Mesothelial cell of epicardium (in vitro differentiated cells): ENCODE data around the gene SYPL1. TPM values are rescaled to one million over a fixed set of nuclear protein-coding genes. Genes with fewer than 3 reads are reported as not detected.
"Not testable (repeated sequence)": the region's sequence is repeated elsewhere in the genome, so short reads cannot be mapped to it uniquely, and the experiment has no call there.

Experiments
- DNase-seq, 2 experiments: peaks; one replicate each; pipeline ENCODE4 v3.0.0; 2021; ENCODE audit warnings: low spot score in 2 of 2; ENCODE audit not compliant: unreplicated experiment in 2 of 2
- H3K27ac Mint-ChIP-seq: 2 replicates; pipeline ENCODE4 v1.8.0; 2021; ENCODE audit warnings: mixed read lengths
- H3K27me3 Mint-ChIP-seq: 2 replicates; pipeline ENCODE4 v1.8.0; 2021; ENCODE audit warnings: low read depth, mixed read lengths
- H3K36me3 Mint-ChIP-seq: 2 replicates; pipeline ENCODE4 v1.8.0; 2021; ENCODE audit warnings: mixed read lengths
- H3K4me1 Mint-ChIP-seq: 2 replicates; pipeline ENCODE4 v1.8.0; 2021; ENCODE audit warnings: mixed read lengths
- H3K4me3 Mint-ChIP-seq: 2 replicates; pipeline ENCODE4 v1.8.0; 2021; ENCODE audit warnings: mild to moderate bottlenecking, moderate library complexity, mixed read lengths
- H3K9me3 Mint-ChIP-seq: 2 replicates; pipeline ENCODE4 v1.8.0; 2021; ENCODE audit warnings: mixed read lengths
- CTCF ChIP-seq: fragments of 200-600 bp; sonication (generic); IDR thresholded peaks from one replicate; pipeline ENCODE4 v1.5.0; 2021; ENCODE audit warnings: antibody characterized with exemption; ENCODE audit not compliant: unreplicated experiment
- total RNA-seq: library from RNA; stranded (reverse); gene quantifications from 3 replicates; pipeline ENCODE4 v1.2.1, GENCODE V29; 2021

Gene SYPL1
- total RNA-seq, 1 donor from 2014 or later: 64.0 TPM

DNA sequence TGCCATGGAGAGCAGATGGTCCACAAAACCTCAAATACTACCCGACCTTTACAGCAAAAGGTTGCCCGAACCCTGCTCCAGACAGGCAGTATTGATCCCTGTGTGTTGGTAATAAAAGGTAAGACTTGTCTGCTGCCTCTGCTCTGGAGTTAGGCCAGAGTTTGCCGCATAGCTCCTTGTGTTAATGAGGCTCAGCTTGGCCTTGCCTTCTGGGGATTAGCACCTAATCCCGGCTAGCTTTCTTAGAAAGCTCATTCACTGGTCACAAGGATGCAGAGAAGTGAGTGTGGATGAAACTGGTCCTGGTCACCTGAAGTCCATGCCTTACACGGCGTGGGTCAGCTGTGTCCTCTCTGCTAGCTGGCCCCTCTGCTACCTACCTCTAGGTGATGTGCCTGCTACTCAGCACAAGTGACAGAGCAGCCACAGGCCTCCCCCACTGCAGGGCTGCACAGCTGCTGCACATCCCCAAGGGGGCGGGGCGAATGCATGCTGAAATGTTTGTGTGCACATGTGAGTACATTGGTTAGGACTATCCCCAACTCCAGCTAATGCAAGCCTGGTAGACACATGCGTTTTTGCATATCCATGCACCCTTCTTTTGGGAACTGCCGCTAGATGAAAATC, 31.7 kb upstream of the SYPL1 start:
- DNase-seq: no peak
- no peak overlapping the region for H3K27ac Mint-ChIP-seq
- H3K36me3 Mint-ChIP-seq: no peaks in the 10 kb centered on the region
- no peak overlapping the region for H3K4me3 Mint-ChIP-seq
- no peaks in the 10 kb centered on the region for H3K27me3 Mint-ChIP-seq
- H3K9me3 Mint-ChIP-seq: peaks cover 7% of the 10 kb centered on the region
- peaks cover 7% of the 10 kb centered on the region for H3K4me1 Mint-ChIP-seq
- TF ChIP-seq CTCF: no peak

- Mint-ChIP-seq H3K4me3 (no peak overlapping the region), H3K36me3 (no peaks in the 10 kb centered on the region), H3K27ac (no peak overlapping the region), H3K4me1 (peaks cover 7% of the 10 kb centered on the region), H3K9me3 (peaks cover 7% of the 10 kb centered on the region), H3K27me3 (no peaks in the 10 kb centered on the region)
- no peak for TF ChIP-seq CTCF
- no peak for DNase-seq
These were observed 30.0 kb upstream of the SYPL1 start for GRCh38 chr7:106142136-106142535.

DNA sequence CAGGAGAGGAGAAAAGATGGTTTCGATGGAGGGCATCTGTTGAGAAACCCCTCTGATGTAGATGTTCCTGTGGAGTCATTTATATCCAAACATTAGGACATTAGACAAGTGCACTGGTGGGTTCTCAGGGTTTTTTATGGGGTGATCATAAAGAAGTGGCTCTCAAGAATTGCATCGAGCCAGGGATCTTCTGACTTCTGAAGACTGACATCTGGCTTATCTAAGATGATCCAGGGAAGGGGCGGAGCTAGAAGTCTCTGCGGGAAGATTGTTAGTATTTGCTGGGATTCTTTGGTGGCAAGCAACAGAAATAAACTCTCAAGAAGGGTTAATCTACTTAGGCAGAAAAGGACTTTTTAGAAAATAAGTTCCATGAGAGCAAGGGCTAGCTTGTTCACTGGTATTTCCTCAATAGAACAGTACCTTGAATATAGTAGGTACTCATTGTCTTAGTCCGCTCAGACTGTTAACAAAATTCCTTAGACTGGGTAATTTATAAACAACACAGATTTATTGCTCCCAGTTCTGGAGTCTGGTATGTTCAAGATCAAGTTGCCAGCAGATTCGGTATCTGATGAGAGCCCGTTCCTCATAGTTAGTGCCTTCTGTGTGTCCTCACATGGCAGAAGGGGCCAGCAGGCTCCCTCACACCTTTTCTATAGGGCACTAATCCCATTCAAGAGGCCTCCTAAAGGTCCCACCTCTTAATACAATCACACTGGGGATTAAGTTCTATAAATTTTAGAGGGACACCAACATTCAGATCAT, 28.5 kb upstream of the SYPL1 start:
- no peak for DNase-seq
- Mint-ChIP-seq H3K4me3 (no peak overlapping the region), H3K27ac (no peak overlapping the region), H3K36me3 (no peaks in the 10 kb centered on the region), H3K9me3 (peaks cover 7% of the 10 kb centered on the region), H3K27me3 (no peaks in the 10 kb centered on the region), H3K4me1 (peaks cover 7% of the 10 kb centered on the region)
- no peak for TF ChIP-seq CTCF

DNA sequence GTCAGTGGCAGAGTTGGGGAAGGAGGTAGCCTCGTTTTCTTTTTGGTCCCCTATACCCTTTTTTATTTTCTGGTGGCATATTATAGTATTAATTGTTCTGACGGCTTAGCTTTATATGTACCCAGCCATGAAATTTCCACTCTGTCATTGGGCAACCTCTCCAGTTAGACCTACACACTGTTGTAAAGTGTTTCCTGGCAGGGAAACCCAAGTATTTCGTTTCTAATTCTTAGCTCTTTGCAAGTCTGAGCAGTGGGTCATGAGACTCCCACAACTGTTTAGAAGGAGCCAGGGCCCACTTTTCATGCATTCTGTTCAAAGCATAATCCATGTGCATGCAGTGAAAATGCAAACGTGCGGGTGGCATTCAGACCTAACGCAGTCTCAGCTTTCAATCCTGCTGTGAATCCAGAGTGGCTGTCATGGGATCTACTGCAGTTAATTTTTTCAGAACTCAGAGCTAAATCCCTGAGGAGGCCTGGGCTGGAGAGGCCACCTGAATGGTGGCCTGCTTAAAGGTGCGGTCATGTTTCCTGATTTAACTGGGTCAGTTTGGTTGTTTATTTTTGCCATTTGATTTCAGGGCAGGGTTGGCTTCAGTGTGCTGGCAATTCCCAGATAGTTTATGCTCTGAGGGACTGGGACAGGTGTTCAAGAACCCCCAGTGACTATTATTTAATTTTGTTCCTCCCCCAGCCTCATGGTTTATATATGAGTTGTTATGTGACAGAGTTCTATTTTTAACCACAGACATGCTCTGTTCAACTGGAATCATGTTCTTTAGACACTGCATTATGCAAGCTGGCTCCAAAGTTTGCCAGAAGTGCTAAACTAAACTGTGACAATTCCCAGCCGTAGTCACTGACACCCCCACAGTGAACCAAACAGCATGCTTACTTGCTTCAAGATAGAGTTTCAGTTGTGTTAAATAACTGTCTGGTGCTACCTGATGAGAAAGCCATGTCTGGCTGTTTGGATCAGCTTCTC, 27.4 kb upstream of the SYPL1 start:
- H3K27ac Mint-ChIP-seq: no peak overlapping the region
- H3K36me3 Mint-ChIP-seq: no peaks in the 10 kb centered on the region
- no peak for TF ChIP-seq CTCF
- peaks cover 7% of the 10 kb centered on the region for H3K9me3 Mint-ChIP-seq
- no peak for DNase-seq
- no peaks in the 10 kb centered on the region for H3K27me3 Mint-ChIP-seq
- H3K4me3 Mint-ChIP-seq: no peak overlapping the region
- peaks cover 7% of the 10 kb centered on the region for H3K4me1 Mint-ChIP-seq

GRCh38 chr7:106138776-106139175, 26.7 kb upstream of the SYPL1 start:
- H3K27me3 Mint-ChIP-seq: peaks cover under 1% of the 10 kb centered on the region
- H3K27ac Mint-ChIP-seq: no peak overlapping the region
- DNase-seq: no peak
- peaks cover 7% of the 10 kb centered on the region for H3K9me3 Mint-ChIP-seq
- peaks cover 7% of the 10 kb centered on the region for H3K4me1 Mint-ChIP-seq
- H3K36me3 Mint-ChIP-seq: no peaks in the 10 kb centered on the region
- no peak for TF ChIP-seq CTCF
- H3K4me3 Mint-ChIP-seq: no peak overlapping the region

- H3K27me3 Mint-ChIP-seq, DNase-seq, H3K4me3 Mint-ChIP-seq, H3K4me1 Mint-ChIP-seq, H3K9me3 Mint-ChIP-seq, H3K27ac Mint-ChIP-seq, H3K36me3 Mint-ChIP-seq: not testable (repeated sequence)
These were observed 26.1 kb upstream of the SYPL1 start for GRCh38 chr7:106138181-106138580.
